Stomach (tissue), 4 donors: Measurements from ENCODE around the gene RTN4RL1.

Experiments used
- EP300 ChIP-seq: sonication (generic); formaldehyde crosslinking; IDR thresholded peaks from one replicate; pipeline ENCODE4 v1.6.1; 2017; ENCODE audit warnings: antibody characterized with exemption
- POLR2A ChIP-seq, 4 donors: fragments of 450-650 bp; IDR thresholded peaks; one replicate each; pipeline ENCODE4 v1.6.1; 2016; ENCODE audit warnings: antibody characterized with exemption in 4 of 4, control low read depth in 2 of 4, mild to moderate bottlenecking in 1 of 4, moderate library complexity in 1 of 4
- POLR2AphosphoS5 ChIP-seq, 3 donors: sonication (generic); formaldehyde crosslinking; IDR thresholded peaks; one replicate each; pipeline ENCODE4 v1.6.1; 2016; ENCODE audit warnings: antibody characterized with exemption in 3 of 3
- TF ChIP-seq, protein P1 (sequence below), 7 experiments: fragments of 450-650 bp in 4 of 7; fragments of 200-600 bp in 3 of 7; sonication (generic) in 3 of 7; IDR thresholded peaks; one replicate each; pipeline ENCODE4 v1.5.1; 2016 to 2019; ENCODE audit warnings: antibody characterized with exemption in 7 of 7, control low read depth in 2 of 7, mild to moderate bottlenecking in 1 of 7

GRCh38 chr17:2074919-2075318 lies 49.8 kb upstream of the RTN4RL1 start:
- TF ChIP-seq EP300 (no peak), POLR2A (IDR thresholded peaks at IDR 0.05) (no peak), POLR2AphosphoS5 (IDR thresholded peaks at IDR 0.05) (no peak)
- TF ChIP-seq, protein P1, sequence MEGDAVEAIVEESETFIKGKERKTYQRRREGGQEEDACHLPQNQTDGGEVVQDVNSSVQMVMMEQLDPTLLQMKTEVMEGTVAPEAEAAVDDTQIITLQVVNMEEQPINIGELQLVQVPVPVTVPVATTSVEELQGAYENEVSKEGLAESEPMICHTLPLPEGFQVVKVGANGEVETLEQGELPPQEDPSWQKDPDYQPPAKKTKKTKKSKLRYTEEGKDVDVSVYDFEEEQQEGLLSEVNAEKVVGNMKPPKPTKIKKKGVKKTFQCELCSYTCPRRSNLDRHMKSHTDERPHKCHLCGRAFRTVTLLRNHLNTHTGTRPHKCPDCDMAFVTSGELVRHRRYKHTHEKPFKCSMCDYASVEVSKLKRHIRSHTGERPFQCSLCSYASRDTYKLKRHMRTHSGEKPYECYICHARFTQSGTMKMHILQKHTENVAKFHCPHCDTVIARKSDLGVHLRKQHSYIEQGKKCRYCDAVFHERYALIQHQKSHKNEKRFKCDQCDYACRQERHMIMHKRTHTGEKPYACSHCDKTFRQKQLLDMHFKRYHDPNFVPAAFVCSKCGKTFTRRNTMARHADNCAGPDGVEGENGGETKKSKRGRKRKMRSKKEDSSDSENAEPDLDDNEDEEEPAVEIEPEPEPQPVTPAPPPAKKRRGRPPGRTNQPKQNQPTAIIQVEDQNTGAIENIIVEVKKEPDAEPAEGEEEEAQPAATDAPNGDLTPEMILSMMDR (IDR thresholded peaks at IDR 0.05): no peak
